GM19099 (cell line): ENCODE measurements around the gene TMEM260.

Source experiments
- POLR2A ChIP-seq: IDR thresholded peaks from 3 replicates; pipeline ENCODE4 v1.6.1; 2011; ENCODE audit warnings: low read depth; ENCODE audit not compliant: insufficient read length; ENCODE audit errors: extremely low read depth

Gene TMEM260

GRCh38 chr14:56648508-56649301 lies 69.1 kb downstream of the TMEM260 start:
- TF ChIP-seq POLR2A, result no peak

GRCh38 chr14:56649382-56649781 lies 69.8 kb downstream of the TMEM260 start:
- no peak for TF ChIP-seq POLR2A

- TF ChIP-seq POLR2A, result no peak
Measured at GRCh38 chr14:56650048-56650447, 70.5 kb downstream of the TMEM260 start.

- TF ChIP-seq POLR2A, result no peak
Measured at GRCh38 chr14:56650979-56651378, 71.4 kb downstream of the TMEM260 start.

- no peak for TF ChIP-seq POLR2A
Measured at GRCh38 chr14:56657604-56658003, 78.0 kb downstream of the TMEM260 start.

GRCh38 chr14:56659378-56659777 lies 79.8 kb downstream of the TMEM260 start:
- TF ChIP-seq POLR2A, result no peak

- no peak for TF ChIP-seq POLR2A
Measured at GRCh38 chr14:56659964-56660551, 80.5 kb downstream of the TMEM260 start.

GRCh38 chr14:56660677-56661389 lies 81.2 kb downstream of the TMEM260 start:
- TF ChIP-seq POLR2A, result no peak

- TF ChIP-seq POLR2A, result no peak
Measured at GRCh38 chr14:56661478-56661877, 81.9 kb downstream of the TMEM260 start.

GRCh38 chr14:56664811-56665421 lies 85.3 kb downstream of the TMEM260 start:
- no peak for TF ChIP-seq POLR2A

- no peak for TF ChIP-seq POLR2A
Measured at GRCh38 chr14:56666294-56666693, 86.7 kb downstream of the TMEM260 start.

- no peak for TF ChIP-seq POLR2A
Measured at GRCh38 chr14:56666716-56667115, 87.1 kb downstream of the TMEM260 start.

GRCh38 chr14:56676042-56676441 lies 96.4 kb downstream of the TMEM260 start:
- no peak for TF ChIP-seq POLR2A

- no peak for TF ChIP-seq POLR2A
Measured at GRCh38 chr14:56678838-56679237, 99.2 kb downstream of the TMEM260 start.

GRCh38 chr14:56686416-56686815 lies 106.8 kb downstream of the TMEM260 start:
- TF ChIP-seq POLR2A, result no peak
